Adrenal gland (tissue), 12 donors: ENCODE results near the gene FBXW12. TPM values are rescaled to one million over a fixed set of nuclear protein-coding genes. Genes with fewer than 3 reads are reported as not detected.

Experiments used
- DNase-seq, 7 donors: peaks; one replicate each; pipeline ENCODE4 v3.0.0-alpha.2; 2019 to 2020
- H3K27ac ChIP-seq, 5 donors: fragments of 200-600 bp; sonication (generic) in 4 of 5; 1 replicate in 3 of 5; 2 replicates in 2 of 5; pipeline versions ENCODE4 v1.5.1 to v1.8.0; 2016 to 2020; ENCODE audit warnings: mild to moderate bottlenecking in 1 of 5
- H3K27me3 ChIP-seq: fragments of 200-600 bp; 2 replicates; pipeline ENCODE4 v1.8.0; 2021
- H3K36me3 ChIP-seq, 2 donors: fragments of 200-600 bp; replicated peaks in 1 of 2; 1 replicate in 1 of 2; 2 replicates in 1 of 2; pipeline versions ENCODE4 v1.5.1 to v1.8.0; 2018 to 2022
- H3K4me1 ChIP-seq, 2 donors: fragments of 200-600 bp; replicated peaks in 1 of 2; 1 replicate in 1 of 2; 2 replicates in 1 of 2; pipeline versions ENCODE4 v1.5.1 to v1.8.0; 2018 to 2021
- H3K4me3 ChIP-seq, 4 donors: fragments of 200-600 bp; sonication (generic) in 3 of 4; one replicate each; pipeline ENCODE4 v1.5.1; 2016 to 2018
- H3K9me3 ChIP-seq, 3 donors: fragments of 200-600 bp; sonication (generic) in 1 of 3; replicated peaks in 1 of 3; 1 replicate in 2 of 3; 2 replicates in 1 of 3; pipeline versions ENCODE4 v1.5.1 to v1.8.0; 2016 to 2021
- CTCF ChIP-seq, 6 experiments: fragments of 450-650 bp in 4 of 6; fragments of 200-600 bp in 2 of 6; sonication (generic) in 1 of 6; IDR thresholded peaks; 1 replicate in 5 of 6; 2 replicates in 1 of 6; pipeline versions ENCODE4 v1.5.1 to v1.8.0; 2016 to 2021; ENCODE audit warnings: antibody characterized with exemption in 6 of 6, mild to moderate bottlenecking in 2 of 6, moderate library complexity in 1 of 6
- POLR2A ChIP-seq, 2 donors: fragments of 450-650 bp; IDR thresholded peaks; one replicate each; pipeline ENCODE4 v1.6.1; 2017; ENCODE audit warnings: antibody characterized with exemption in 2 of 2, mild to moderate bottlenecking in 2 of 2, moderate library complexity in 1 of 2
- WGBS, 4 donors: extraction: QIAGEN DNeasy Blood & Tissue Kit in 2 of 4; methylation state at CpG; one replicate each; pipeline versions ENCODE4 v1.1.5 to v1.1.7; 2013 to 2017; 5-methylcytosine and 5-hydroxymethylcytosine counted together
- intact Hi-C, 2 donors: fragments of 100-400 bp; cut with DNase I; formaldehyde crosslinking; loops; one replicate each; pipeline versions ENCODE4 v1.14.1 to v1.15.0; 2022 to 2023
- polyA plus RNA-seq, 3 donors: library from polyadenylated mRNA; stranded (reverse); fragments of 200-250 nt in 2 of 3; fragments of 350-450 nt in 1 of 3; fragmentation: Illumina TruSeq in 1 of 3; extraction: RNeasy Lipid Tissue Mini Kit (QIAGEN cat#74804) in 1 of 3; gene quantifications; one replicate each; pipeline ENCODE4 v1.2.3, GENCODE V29; 2013 to 2014
- total RNA-seq, 9 donors: library from RNA; depleted of rRNA in 4 of 9; stranded (reverse); fragments of >200 nt in 4 of 9; fragments of 120-200 nt in 1 of 9; fragmentation: NEBNext Ultra II Directional in 1 of 9; extraction: Animal tissue kit (Norgen Biotek cat#: 25700) in 1 of 9; gene quantifications; one replicate each; pipeline versions ENCODE4 v1.1.0 to v1.2.4, GENCODE V29; 2013 to 2023
- donor health status: healthy with polysubstance abuse.
- donor health status: Bipolar disorder and iron deficiency.
- donor health status: DM: yes; HTN: yes; CAD: no.
- donor health status: DM: no; HTN: no; CAD: no.
- donor health status: DM: no; HTN: no; CAD: no.
- donor health status: DM: yes; HTN: yes; CAD: no.

Gene FBXW12
- total and polyA plus RNA-seq, 12 donors: 0.07 to 0.24 (median 0.11) TPM; not detected in 9

- no peak for DNase-seq
- H3K9me3 ChIP-seq: no peaks in the 10 kb centered on the region
- peaks cover 0 to 20% of the 10 kb centered on the region in 2 donors for H3K36me3 ChIP-seq
- peak overlapping the region in 1 of 5 donors; percentile 79 for H3K27ac ChIP-seq
- intact Hi-C loops: loop anchor here (5.0 to 10.0 kb wide), 4 partner anchors 37 to 240 kb away; no protein-coding TSS in a partner anchor
- H3K4me1 ChIP-seq: peaks cover 8 to 18% of the 10 kb centered on the region in 2 donors
- TF ChIP-seq POLR2A (IDR thresholded peaks at IDR 0.05) (no peak), CTCF (IDR thresholded peaks at IDR 0.05) (no peak)
- no peak overlapping the region for H3K4me3 ChIP-seq
- no peaks in the 10 kb centered on the region for H3K27me3 ChIP-seq
- WGBS, 4 donors: 62 to 74% (median 69%) methylated on average over 9 to 15 of the region's 15 CpGs
These were observed 62.7 kb downstream of the FBXW12 start for GRCh38 chr3:48434591-48435222.

GRCh38 chr3:48435223-48435595, 63.2 kb downstream of the FBXW12 start:
- intact Hi-C loops: loop anchor here (5.0 to 10.0 kb wide), 4 partner anchors 38 to 240 kb away; no protein-coding TSS in a partner anchor
- no peak overlapping the region for H3K4me3 ChIP-seq
- H3K27me3 ChIP-seq: no peaks in the 10 kb centered on the region
- peaks cover 0 to 20% of the 10 kb centered on the region in 2 donors for H3K36me3 ChIP-seq
- no peak for DNase-seq
- no peaks in the 10 kb centered on the region for H3K9me3 ChIP-seq
- peak overlapping the region in 1 of 5 donors; percentile 79 for H3K27ac ChIP-seq
- TF ChIP-seq CTCF (IDR thresholded peaks at IDR 0.05): no peak
- TF ChIP-seq POLR2A (IDR thresholded peaks at IDR 0.05): no peak
- 75 to 87% (median 79%) methylated on average over 4 of the region's 4 CpGs for WGBS, 4 donors
- H3K4me1 ChIP-seq: peaks cover 5 to 14% of the 10 kb centered on the region in 2 donors

DNA sequence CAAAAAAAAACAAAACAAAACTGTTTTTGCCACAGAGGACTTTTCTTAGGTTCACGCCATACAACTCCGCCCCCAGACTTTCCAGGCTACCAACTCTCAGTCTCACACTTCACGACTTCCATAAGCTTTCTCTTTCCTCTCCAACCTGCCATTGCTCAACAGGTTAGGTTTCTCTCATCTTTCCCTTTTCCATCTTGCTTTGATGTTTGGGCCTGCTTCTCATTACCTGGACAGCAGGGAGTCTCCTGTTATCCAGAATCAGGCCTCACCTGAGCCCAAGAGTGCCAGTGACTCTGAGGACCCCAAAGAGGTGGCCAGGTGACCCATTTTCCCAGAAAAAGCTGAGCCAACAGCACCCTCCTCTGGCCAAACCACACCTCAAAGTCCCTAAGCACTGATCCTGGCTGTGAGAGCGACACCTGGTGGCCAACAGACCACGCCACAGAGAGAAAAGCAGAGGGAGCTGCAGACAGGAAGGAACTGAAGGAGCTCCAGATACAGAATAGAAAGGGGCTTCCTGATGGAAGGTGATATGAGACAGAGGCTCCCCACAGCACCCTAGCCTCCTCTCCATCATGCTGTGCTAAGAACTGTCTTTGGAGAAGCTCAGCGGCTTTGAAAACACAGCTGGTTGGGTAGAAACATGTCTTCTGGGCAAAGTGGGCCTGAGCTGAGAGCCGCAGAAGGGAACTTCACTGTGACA, 63.9 kb downstream of the FBXW12 start:
- Histone ChIP-seq H3K9me3 (no peaks in the 10 kb centered on the region), H3K4me1 (peaks cover 7 to 15% of the 10 kb centered on the region in 2 donors), H3K27ac (peak overlapping the region in 1 of 5 donors; percentile 46), H3K36me3 (peaks cover 0 to 20% of the 10 kb centered on the region in 2 donors), H3K27me3 (no peaks in the 10 kb centered on the region), H3K4me3 (no peak overlapping the region)
- TF ChIP-seq POLR2A (IDR thresholded peaks at IDR 0.05) (no peak), CTCF (IDR thresholded peaks at IDR 0.05) (peak; percentile 99 to 100 (median 100))
- intact Hi-C loops: loop anchor here (5.0 to 10.0 kb wide), 4 partner anchors 39 to 241 kb away; no protein-coding TSS in a partner anchor
- WGBS, 4 donors: 36 to 42% (median 39%) methylated on average over 5 to 7 of the region's 7 CpGs
- peak; percentile 77 to 95 (median 89) for DNase-seq

GRCh38 chr3:48436477-48436787, 64.4 kb downstream of the FBXW12 start:
- Histone ChIP-seq H3K27me3 (no peaks in the 10 kb centered on the region), H3K4me1 (peaks cover 12 to 20% of the 10 kb centered on the region in 2 donors), H3K36me3 (peaks cover 0 to 20% of the 10 kb centered on the region in 2 donors), H3K9me3 (no peaks in the 10 kb centered on the region), H3K4me3 (no peak overlapping the region), H3K27ac (peak overlapping the region in 1 of 5 donors; percentile 46)
- 0 to 38% (median 22%) methylated on average over 1 of the region's 1 CpG for WGBS, 4 donors
- intact Hi-C loops: loop anchor here (5.0 to 10.0 kb wide), 4 partner anchors 39 to 242 kb away; no protein-coding TSS in a partner anchor
- TF ChIP-seq POLR2A (IDR thresholded peaks at IDR 0.05): no peak
- TF ChIP-seq CTCF (IDR thresholded peaks at IDR 0.05): no peak
- DNase-seq: no peak
